LNCAP (cell line): ENCODE data around the gene EHMT1.

ENCODE experiments used
- TF ChIP-seq, protein P1 (sequence below): fragments of 450-650 bp; IDR thresholded peaks from 2 replicates; pipeline ENCODE4 v1.5.1; 2017; ENCODE audit warnings: mild to moderate bottlenecking

Gene EHMT1

DNA sequence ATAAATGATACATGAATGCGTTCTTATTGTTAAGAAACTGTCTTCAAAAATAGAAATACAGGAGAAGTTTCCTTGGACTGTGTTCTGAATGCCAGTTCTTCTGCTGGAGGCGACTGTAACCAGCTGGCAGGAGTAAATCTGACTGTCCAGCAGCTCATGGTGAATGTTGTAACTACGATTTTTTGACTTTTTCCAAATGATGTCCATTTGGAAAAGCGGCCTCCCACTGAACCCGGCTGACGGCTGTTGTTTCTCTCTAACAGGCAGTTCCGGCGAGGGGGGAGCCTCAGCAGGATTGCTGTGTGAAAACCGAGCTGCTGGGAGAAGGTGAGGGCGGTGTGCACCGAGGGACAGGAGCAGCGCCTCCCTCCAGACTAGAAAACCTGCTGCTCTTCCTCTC, 91.9 kb downstream of the EHMT1 start:
- TF ChIP-seq, protein P1, sequence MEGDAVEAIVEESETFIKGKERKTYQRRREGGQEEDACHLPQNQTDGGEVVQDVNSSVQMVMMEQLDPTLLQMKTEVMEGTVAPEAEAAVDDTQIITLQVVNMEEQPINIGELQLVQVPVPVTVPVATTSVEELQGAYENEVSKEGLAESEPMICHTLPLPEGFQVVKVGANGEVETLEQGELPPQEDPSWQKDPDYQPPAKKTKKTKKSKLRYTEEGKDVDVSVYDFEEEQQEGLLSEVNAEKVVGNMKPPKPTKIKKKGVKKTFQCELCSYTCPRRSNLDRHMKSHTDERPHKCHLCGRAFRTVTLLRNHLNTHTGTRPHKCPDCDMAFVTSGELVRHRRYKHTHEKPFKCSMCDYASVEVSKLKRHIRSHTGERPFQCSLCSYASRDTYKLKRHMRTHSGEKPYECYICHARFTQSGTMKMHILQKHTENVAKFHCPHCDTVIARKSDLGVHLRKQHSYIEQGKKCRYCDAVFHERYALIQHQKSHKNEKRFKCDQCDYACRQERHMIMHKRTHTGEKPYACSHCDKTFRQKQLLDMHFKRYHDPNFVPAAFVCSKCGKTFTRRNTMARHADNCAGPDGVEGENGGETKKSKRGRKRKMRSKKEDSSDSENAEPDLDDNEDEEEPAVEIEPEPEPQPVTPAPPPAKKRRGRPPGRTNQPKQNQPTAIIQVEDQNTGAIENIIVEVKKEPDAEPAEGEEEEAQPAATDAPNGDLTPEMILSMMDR: no peak

GRCh38 chr9:137711678-137712105, 92.9 kb downstream of the EHMT1 start:
- TF ChIP-seq, protein P1: no peak

DNA sequence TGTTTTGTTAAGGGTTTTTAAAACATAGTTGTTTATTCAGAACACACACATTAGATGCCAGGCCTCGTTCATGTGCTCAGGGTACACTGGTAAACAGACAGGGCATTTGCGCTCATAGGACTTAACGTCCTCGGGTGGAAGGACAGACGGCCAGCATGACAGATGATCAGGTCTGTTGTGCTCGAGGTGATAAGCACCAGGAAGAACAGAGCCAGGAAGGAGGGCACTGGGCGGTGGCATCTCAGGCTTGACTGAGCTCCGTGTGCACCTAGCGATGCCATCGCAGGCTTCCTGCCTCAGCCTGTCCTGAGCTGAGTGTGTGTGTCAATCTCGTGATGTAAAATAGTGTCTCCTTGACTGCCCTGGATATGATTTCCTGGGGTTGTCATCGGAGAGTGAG, 96.5 kb downstream of the EHMT1 start:
- TF ChIP-seq, protein P1: no peak

DNA sequence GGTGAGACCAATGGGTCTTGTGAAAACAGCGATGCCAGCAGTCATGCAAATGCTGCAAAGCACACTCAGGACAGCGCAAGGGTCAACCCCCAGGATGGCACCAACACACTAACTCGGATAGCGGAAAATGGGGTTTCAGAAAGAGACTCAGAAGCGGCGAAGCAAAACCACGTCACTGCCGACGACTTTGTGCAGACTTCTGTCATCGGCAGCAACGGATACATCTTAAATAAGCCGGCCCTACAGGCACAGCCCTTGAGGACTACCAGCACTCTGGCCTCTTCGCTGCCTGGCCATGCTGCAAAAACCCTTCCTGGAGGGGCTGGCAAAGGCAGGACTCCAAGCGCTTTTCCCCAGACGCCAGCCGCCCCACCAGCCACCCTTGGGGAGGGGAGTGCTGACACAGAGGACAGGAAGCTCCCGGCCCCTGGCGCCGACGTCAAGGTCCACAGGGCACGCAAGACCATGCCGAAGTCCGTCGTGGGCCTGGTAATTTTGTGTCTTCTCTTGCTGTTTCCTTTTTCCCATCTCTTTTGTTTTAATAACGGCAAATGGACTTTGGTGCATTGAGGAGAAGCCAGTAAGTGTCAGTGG, 98.0 kb downstream of the EHMT1 start:
- TF ChIP-seq, protein P1: no peak

GRCh38 chr9:137717776-137718327, 99.0 kb downstream of the EHMT1 start:
- TF ChIP-seq, protein P1: no peak

DNA sequence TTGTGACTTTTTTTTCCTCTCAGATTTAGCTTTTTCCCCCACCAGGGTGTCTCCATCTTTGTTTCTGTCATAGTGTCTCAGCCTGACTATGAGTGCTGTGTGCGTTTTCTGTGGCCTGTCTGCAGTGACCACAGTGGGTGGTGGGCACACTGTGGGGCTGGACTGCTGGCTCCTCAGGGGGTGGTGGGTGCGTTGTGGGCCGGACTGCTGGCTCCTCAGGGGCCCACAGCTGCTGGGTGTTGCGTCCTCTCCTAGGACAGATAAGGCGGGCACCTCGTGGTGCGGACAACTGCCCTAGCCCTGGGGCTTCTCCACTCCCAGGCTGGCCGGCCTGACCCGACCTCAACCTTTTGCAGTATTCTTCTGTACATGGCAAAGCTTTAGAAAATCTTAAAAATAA, 100.4 kb downstream of the EHMT1 start:
- TF ChIP-seq, protein P1: no peak

GRCh38 chr9:137720571-137721110, 101.8 kb downstream of the EHMT1 start:
- TF ChIP-seq, protein P1: no peak
